Measurements from ENCODE around the gene SUN5.

Gene SUN5

GRCh38 chr20:32991792-32992641 is 12.2 kb downstream of the SUN5 start:
- no peak for DNase-seq

DNA sequence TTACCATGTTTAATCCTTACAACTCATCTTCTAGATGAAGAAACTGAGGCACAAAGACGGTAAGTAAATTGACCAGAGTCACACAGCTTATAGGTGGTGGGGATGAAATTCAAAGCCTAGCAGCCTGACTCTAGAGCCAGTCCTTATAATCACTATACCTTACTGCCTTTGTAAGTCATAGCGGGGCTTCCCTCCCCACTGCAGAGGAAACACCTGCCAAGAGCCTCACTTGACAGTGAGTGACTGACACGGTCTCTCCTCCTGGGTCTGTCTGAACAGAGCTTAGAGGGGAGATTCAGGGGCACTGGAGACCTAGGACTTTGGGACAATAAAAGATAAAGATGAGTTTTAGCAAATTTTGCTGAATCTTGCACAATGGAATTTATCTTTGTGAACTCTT is 12.8 kb downstream of the SUN5 start:
- no peak for DNase-seq

- DNase-seq = no peak
Measured at GRCh38 chr20:32990426-32990825, 13.8 kb downstream of the SUN5 start.

GRCh38 chr20:32989507-32990283 is 14.5 kb downstream of the SUN5 start:
- DNase-seq = no peak

DNA sequence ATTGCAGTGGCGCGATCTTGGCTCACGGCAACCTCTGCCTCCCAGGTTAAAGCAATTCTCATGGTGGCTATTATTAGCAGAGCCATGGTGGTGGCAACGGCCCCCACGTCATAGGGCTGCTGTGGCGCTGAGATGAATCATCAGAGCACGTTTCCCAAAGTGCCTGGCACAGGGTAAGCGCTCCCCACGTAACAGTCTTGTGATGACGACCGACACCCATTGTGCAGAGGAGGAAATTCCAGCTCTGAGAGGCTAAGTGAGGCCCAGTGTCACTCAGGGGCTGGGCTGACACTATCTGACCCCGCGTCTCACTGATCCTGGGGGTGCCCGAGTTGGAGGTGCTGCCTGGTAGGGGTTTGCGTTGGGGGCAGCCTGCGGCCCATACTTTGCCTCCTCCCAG is 16.2 kb downstream of the SUN5 start:
- DNase-seq = no peak

GRCh38 chr20:32987044-32987825 is 17.0 kb downstream of the SUN5 start:
- DNase-seq = no peak

- no peak for DNase-seq
Measured at GRCh38 chr20:32986331-32986966, 17.8 kb downstream of the SUN5 start.

DNA sequence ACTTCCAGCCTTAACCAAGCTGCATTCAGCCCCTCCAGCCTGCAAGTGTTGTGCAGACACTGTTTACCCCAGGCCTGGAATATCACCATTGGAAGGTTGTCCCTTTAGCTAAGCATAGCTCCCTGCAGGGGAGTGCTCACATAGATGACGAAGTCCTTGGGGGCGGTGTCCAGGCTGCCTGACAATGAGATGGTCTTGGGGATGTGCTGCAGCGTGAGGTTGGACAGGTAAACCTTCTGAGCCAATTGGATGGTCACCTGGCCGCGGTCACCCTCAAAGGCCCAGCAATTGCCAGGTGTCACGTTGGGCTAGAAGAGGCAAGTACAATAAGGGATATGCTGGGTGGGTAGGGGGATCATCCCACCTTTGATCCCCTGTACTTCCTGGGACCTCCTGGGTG is 18.6 kb downstream of the SUN5 start:
- no peak for DNase-seq

DNA sequence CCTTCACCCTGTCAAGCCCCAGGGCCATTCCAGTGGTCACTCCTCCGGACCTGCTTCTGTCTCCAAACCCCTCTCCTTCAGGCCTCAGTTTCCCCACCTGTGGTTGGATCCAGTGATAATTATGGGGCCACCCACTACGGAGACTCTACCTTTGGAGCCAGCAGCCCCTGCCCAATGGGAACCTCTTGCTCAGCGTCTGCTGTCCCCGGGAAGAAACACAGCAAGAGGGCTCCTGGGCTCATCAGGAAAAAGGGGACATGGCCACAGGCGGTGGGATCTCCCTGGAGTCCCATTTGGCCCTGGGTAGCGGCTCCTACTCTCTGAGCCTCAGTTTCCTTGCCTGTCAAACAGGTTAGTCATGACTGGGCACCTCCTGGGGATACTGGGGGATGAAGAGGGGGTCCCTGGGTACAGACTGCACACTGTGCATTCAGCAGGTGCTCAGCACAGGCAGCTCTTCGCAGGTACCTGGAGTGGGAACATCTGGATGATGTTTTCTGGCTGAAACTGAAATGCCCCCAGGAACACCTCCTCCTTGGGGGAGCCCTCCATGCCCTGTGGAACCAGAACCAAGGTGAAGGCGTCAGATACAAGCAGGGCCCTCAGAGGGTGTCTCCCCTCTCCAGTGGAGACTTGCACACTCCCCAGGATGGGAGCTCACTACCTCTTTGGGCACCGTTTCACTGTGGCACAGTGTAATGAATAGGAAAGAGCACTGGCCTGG is 19.4 kb downstream of the SUN5 start:
- no peak for DNase-seq

DNA sequence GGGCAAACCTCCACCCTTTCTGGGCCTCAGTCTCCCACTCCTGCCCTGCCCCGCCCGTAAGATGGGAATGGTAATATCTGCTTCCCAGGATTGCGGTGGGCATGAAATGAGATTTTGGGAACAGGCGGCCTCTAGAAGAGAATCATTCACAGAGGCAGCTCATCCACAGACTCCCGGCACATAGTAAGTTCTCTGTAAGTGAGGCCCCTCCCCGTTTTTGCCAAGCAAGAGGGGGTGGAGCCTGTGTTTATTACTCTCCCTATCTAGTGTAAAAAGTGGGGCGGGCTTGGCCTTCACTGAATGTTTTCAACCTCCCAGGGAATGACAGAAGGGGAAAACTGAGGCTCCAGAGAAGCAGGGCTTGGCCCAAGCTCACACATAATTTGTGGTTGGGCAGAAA is 20.0 kb downstream of the SUN5 start:
- DNase-seq = no peak

DNA sequence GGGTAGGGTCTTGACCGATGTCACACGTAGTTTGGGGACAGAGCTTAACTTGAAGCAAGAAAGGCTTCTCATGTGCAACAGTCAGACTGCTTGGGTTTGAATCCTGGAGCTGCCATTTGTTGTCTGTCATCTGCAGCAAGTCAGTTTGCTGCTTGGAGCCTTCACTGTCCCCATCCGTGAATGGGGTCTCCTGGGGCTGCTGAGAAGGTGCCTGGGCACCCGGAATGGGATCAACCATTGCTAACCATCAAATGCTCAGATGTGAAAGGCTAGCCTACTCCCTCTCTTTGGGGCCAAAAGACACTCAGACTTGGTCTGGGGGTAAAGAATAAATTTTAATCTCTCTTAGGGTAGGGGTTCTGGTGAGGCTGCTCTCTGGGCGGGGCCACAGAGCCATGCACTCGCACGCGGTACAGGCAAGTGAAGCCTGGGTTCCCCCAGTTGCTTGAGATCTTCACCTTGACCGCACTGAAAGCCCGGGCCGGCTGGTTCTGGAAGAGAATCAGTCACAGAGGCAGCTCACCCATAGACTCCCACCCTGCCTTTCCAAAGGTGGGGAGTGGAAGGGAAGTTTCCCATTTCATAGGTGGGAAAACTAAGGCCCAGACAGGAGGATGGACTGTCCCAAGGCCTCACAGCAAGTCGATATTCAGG is 20.6 kb downstream of the SUN5 start:
- no peak for DNase-seq

DNA sequence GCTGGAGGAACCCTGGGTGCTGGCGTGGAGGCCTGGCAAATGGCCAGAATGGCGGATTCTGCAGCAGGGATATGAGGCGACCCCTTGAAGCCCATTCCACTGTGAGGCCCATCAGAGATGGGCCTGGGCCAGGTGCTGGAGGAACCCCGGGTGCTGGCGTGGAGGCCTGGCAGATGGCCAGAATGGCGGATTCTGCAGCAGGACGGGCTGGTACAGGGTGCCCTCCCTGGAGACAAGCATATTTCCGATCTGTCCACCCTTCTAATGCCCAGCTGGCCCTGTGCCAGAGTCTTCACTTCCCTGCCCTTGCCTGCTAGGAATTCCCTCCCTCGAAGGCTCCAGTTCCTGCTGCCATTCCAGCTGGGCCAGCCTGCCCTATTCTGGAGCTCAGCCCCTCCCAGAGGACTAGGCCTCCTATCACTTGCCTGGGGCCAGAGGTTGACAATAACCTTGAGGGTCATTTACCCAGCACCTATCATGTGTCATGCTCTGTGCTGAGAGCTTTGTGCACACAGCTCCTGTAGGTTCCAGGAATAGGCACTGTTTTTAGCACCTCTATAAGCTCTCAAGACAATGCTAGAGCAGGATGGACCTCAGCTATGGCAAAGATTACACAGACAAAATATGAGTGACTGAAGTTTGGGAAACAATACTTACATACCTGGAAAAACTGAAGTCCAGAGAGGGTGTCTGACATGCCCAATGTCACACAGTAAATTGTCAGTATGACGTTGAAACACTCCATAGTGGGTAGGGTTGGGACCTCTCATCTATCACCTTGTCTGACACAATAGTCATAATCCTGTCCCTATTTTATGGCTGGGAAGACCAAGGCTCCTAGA is 21.4 kb downstream of the SUN5 start:
- no peak for DNase-seq

DNA sequence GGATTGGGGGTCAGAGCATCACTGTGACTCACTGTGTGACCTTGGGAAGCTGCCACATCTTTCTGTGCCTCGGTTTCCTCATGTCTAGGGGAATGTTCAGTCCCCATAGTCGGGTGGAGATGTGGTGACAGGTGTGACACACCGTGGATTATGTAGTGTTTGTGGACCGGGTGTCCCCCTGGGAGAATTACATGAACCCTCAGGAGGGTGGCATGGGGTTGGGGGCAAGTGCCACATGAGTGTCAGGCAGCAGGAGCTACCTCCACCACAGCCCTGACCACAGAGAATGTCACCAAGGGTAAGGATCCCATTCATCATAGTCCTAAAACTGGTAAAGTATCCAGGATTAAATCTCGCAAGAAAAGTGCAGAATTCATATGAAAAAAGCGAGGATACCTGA is 23.2 kb downstream of the SUN5 start:
- DNase-seq = no peak

DNA sequence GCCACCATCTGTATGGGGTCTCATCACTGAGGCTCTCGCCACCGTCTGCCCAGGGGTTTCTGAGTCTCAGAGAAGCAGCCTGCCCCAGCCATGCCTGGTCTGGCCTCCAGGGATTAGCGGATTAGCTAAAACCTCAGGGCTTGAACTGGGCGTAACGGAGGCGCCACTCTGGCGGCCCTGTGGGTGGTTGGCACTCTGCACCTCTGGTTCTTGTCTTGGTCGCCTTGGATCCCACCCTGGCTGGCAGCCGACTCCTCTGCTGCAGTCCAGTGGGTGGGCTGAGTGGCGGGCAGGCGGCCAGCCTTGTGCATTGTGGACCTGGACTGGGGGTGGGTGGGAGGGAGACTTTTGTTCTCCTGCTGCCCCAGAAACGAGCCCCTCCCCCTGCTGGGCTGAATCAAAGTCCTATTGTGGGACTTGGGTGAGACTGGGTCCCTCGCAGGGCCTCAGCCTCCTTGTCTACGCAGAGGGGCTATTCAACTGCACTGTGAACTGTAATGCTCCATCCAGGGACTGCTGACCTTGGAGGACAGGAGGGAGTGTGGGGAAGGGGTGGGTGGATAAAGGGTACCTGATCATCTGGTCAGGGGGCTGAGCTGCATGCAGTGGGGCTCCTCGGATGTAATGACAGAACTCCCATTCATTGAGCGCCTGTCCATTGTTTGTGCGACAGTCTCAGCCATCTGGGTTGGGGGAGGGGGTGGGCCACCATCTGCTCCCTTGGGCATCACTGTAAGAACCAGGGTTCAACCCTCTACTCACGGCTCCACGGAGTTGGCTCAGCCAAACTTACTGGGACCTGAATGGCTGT is 23.9 kb downstream of the SUN5 start:
- DNase-seq = no peak

GRCh38 chr20:32979201-32979998 is 24.8 kb downstream of the SUN5 start:
- no peak for DNase-seq

DNA sequence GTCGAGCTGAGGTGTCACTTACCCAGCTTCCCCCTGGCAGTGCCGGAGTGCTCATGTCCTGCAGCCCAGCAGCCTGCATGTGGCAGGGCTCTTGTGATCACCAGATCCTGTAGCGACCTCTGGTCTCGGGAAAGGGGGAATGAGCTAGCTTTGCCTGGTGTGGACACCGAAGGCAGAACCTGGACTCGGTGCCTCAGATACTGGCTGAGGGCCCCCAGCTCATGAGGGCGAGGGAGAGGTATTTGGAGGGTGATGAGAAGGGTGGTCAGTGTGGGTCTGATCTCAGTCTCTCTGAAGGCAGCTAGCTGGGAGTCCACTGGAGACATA is 26.3 kb downstream of the SUN5 start:
- DNase-seq = no peak

DNA sequence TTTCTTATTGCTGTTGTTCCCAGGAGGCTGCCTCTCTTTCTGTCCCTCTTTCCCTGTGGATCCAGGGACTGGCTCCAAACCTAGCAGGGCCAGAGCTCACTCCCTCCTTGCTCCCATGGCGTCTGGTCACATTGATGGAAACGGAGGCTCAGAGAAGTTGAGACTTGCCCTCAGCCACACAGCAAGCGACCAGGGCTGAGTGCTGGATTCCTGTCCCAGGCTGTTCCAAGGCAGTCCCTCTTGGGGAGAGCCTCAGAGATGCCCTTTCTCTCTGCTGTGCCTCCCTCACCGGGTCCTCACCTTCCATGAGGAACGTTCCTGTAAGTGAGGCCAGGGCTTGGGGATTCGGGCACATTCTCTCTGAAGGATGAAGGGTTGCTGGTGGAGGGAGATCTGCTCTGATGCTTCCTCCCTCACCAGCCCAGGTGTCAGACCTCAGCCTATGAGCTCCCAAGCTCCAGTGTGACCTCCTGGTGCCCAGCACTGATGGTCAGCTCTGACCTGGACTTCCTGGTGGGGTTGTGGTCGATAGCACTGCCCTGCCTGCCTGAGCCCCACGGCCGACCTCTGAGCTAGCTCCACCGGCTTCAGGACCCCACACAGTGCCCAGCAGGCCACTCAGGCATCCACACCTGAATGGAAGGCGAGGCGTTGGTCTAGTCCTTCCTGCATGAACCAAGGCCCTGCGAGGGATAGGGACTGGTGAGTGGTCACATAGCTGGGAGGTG is 26.8 kb downstream of the SUN5 start:
- no peak for DNase-seq

DNA sequence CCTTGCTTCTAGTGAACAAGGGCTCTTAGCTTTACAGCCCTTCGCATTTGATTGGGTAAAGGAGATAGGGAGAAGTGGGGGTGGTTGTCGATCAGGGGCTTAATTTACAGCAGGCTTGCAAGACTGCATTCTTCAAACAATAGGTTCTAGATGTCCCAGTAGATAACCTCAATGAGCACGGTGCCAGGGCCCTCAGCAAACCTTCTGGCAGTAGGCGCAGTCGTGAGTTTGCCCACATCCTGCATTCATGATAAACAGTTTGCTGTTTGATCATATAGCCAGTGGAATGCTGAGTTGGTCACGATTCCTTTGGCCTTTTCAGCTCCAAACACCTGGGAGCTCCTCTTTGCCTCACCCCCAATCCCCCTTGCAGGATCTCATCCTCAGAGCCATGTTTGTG is 27.5 kb downstream of the SUN5 start:
- DNase-seq = no peak
